ENCODE measurements around the gene DUOX1.
"Not testable (repeated sequence)": the region's sequence is repeated elsewhere in the genome, so short reads cannot be mapped to it uniquely, and the experiment has no call there.

DNA sequence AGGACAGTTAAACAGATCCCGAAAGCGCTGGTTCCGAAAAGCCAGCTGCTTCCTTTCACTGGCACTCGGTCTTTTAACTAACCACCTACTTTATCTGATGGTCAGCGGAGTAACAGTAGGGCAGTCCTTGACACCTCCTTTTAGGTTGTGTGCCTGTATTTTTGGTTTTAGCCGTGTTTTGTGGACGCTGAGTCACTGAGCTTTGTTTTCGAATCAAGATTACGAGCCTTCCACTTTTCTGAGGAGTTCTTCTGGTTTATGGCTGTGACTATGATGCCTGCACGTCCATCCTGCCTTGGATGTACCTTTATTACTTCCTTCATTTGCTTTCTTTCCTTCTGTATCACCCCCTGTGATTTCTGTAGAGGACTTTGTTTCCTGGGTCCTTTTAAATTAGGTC lies 47.4 kb upstream of the DUOX1 start:
- TF ChIP-seq, protein P1, sequence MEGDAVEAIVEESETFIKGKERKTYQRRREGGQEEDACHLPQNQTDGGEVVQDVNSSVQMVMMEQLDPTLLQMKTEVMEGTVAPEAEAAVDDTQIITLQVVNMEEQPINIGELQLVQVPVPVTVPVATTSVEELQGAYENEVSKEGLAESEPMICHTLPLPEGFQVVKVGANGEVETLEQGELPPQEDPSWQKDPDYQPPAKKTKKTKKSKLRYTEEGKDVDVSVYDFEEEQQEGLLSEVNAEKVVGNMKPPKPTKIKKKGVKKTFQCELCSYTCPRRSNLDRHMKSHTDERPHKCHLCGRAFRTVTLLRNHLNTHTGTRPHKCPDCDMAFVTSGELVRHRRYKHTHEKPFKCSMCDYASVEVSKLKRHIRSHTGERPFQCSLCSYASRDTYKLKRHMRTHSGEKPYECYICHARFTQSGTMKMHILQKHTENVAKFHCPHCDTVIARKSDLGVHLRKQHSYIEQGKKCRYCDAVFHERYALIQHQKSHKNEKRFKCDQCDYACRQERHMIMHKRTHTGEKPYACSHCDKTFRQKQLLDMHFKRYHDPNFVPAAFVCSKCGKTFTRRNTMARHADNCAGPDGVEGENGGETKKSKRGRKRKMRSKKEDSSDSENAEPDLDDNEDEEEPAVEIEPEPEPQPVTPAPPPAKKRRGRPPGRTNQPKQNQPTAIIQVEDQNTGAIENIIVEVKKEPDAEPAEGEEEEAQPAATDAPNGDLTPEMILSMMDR (IDR thresholded peaks at IDR 0.05): not testable (repeated sequence)
- TF ChIP-seq POLR2A (IDR thresholded peaks at IDR 0.05): not testable (repeated sequence)
